ENCODE data around the gene CKAP4.

Gene CKAP4

GRCh38 chr12:106240821-106241220, 7.0 kb downstream of the CKAP4 start:
- DNase-seq (ENCODE audit: low read depth) = no peak

- no peak for DNase-seq (ENCODE audit: low read depth)
Observed at GRCh38 chr12:106239951-106240335, 7.9 kb downstream of the CKAP4 start.

- no peak for DNase-seq (ENCODE audit: low read depth)
Observed at GRCh38 chr12:106239241-106239950, 8.4 kb downstream of the CKAP4 start.

GRCh38 chr12:106238146-106238545, 9.7 kb downstream of the CKAP4 start:
- peak; percentile 24 for DNase-seq (ENCODE audit: low read depth)

GRCh38 chr12:106235770-106236169, 12.1 kb downstream of the CKAP4 start:
- DNase-seq (ENCODE audit: low read depth) = no peak

GRCh38 chr12:106234449-106234848, 13.4 kb downstream of the CKAP4 start:
- peak; percentile 25 for DNase-seq (ENCODE audit: low read depth)

- no peak for DNase-seq (ENCODE audit: low read depth)
Observed at GRCh38 chr12:106233011-106233410, 14.8 kb downstream of the CKAP4 start.

GRCh38 chr12:106229036-106229591, 18.7 kb downstream of the CKAP4 start:
- DNase-seq (ENCODE audit: low read depth) = no peak

- DNase-seq (ENCODE audit: low read depth) = no peak
Observed at GRCh38 chr12:106228320-106228710, 19.5 kb downstream of the CKAP4 start.

- peak; percentile 69 for DNase-seq (ENCODE audit: low read depth)
Observed at GRCh38 chr12:106227641-106228319, 20.0 kb downstream of the CKAP4 start.

GRCh38 chr12:106226884-106227640, 20.8 kb downstream of the CKAP4 start:
- peak; percentile 57 for DNase-seq (ENCODE audit: low read depth)

- no peak for DNase-seq (ENCODE audit: low read depth)
Observed at GRCh38 chr12:106224355-106224706, 23.5 kb downstream of the CKAP4 start.

GRCh38 chr12:106223485-106224354, 24.1 kb downstream of the CKAP4 start:
- DNase-seq (ENCODE audit: low read depth) = peak; percentile 46

GRCh38 chr12:106220536-106220935, 27.3 kb downstream of the CKAP4 start:
- DNase-seq (ENCODE audit: low read depth) = no peak

- peak; percentile 16 for DNase-seq (ENCODE audit: low read depth)
Observed at GRCh38 chr12:106219043-106219442, 28.8 kb downstream of the CKAP4 start.

GRCh38 chr12:106217706-106218105, 30.1 kb downstream of the CKAP4 start:
- no peak for DNase-seq (ENCODE audit: low read depth)

GRCh38 chr12:106214571-106214970, 33.2 kb downstream of the CKAP4 start:
- no peak for DNase-seq (ENCODE audit: low read depth)

GRCh38 chr12:106213662-106214061, 34.2 kb downstream of the CKAP4 start:
- DNase-seq (ENCODE audit: low read depth) = no peak

- DNase-seq (ENCODE audit: low read depth) = no peak
Observed at GRCh38 chr12:106211973-106212372, 35.8 kb downstream of the CKAP4 start.

- peak; percentile 15 for DNase-seq (ENCODE audit: low read depth)
Observed at GRCh38 chr12:106205208-106206069, 42.4 kb downstream of the CKAP4 start.

GRCh38 chr12:106204312-106204711, 43.5 kb downstream of the CKAP4 start:
- DNase-seq (ENCODE audit: low read depth) = no peak

Data from amniotic epithelial cell (primary cell).